Loucy (cell line): ENCODE data around the gene LAIR2.

Experiments
- H2AFZ ChIP-seq: fragments of 200-600 bp; sonication (generic); 2 replicates; pipeline ENCODE4 v1.6.0; 2016; ENCODE audit warnings: antibody characterized with exemption, mild to moderate bottlenecking, low read length, moderate library complexity
- H3F3A ChIP-seq: fragments of 200-600 bp; 2 replicates; pipeline ENCODE4 v1.6.0; 2016; ENCODE audit warnings: antibody characterized with exemption, low read depth, mild to moderate bottlenecking
- H3K27me3 ChIP-seq: fragments of 200-600 bp; sonication (generic); 2 replicates; pipeline ENCODE4 v1.6.1; 2014; ENCODE audit warnings: low read length, mild to moderate bottlenecking; ENCODE audit not compliant: insufficient read depth, poor library complexity, severe bottlenecking
- H3K36me3 ChIP-seq: fragments of 200-600 bp; sonication (generic); 2 replicates; pipeline ENCODE4 v1.6.1; 2016; ENCODE audit warnings: low read length; ENCODE audit not compliant: insufficient read depth
- H3K4me1 ChIP-seq: fragments of 200-600 bp; sonication (generic); 2 replicates; pipeline ENCODE4 v1.5.1; 2014; ENCODE audit warnings: low read length, mild to moderate bottlenecking; ENCODE audit not compliant: insufficient read depth, poor library complexity, severe bottlenecking
- H3K4me2 ChIP-seq: fragments of 200-600 bp; sonication (generic); 2 replicates; pipeline ENCODE4 v1.6.0; 2014; ENCODE audit warnings: antibody characterized with exemption, low read length, low read depth, mild to moderate bottlenecking; ENCODE audit not compliant: poor library complexity, severe bottlenecking
- H3K4me3 ChIP-seq: fragments of 200-600 bp; sonication (generic); 2 replicates; pipeline ENCODE4 v1.5.1; 2014; ENCODE audit warnings: low read length, mild to moderate bottlenecking, mixed read lengths; ENCODE audit not compliant: poor library complexity, severe bottlenecking
- H3K79me2 ChIP-seq: fragments of 200-600 bp; sonication (generic); 2 replicates; pipeline ENCODE4 v1.6.1; 2014; ENCODE audit warnings: low read length; ENCODE audit not compliant: insufficient read depth
- H3K9ac ChIP-seq: fragments of 200-600 bp; sonication (generic); 2 replicates; pipeline ENCODE4 v1.6.0; 2014; ENCODE audit warnings: mild to moderate bottlenecking, low read depth, low read length, moderate library complexity; ENCODE audit not compliant: poor library complexity, severe bottlenecking
- H3K9me2 ChIP-seq: fragments of 200-600 bp; sonication (generic); replicated peaks from 2 replicates; pipeline ENCODE4 v1.6.1; 2016; ENCODE audit warnings: low read depth, low read length, mixed read lengths
- H3K9me3 ChIP-seq: fragments of 200-600 bp; sonication (generic); 2 replicates; pipeline ENCODE4 v1.6.1; 2014; ENCODE audit warnings: mild to moderate bottlenecking, antibody characterized with exemption, low read length, low read depth; ENCODE audit not compliant: insufficient read depth
- H4K20me1 ChIP-seq: fragments of 200-600 bp; sonication (generic); 2 replicates; pipeline ENCODE4 v1.6.0; 2014; ENCODE audit warnings: antibody characterized with exemption, low read length, mild to moderate bottlenecking; ENCODE audit not compliant: insufficient read depth, poor library complexity, severe bottlenecking
- EZH2phosphoT487 ChIP-seq: fragments of 200-600 bp; IDR thresholded peaks from 2 replicates; pipeline ENCODE4 v1.6.1; 2018; ENCODE audit warnings: antibody characterized with exemption, mild to moderate bottlenecking, moderate library complexity, borderline replicate concordance
- TF ChIP-seq, protein P1 (sequence below): fragments of 200-600 bp; sonication (generic); conservative IDR thresholded peaks from 2 replicates; pipeline ENCODE4 v1.5.1; 2014; ENCODE audit warnings: mild to moderate bottlenecking, antibody characterized with exemption, low read length

LAIR2 gene

DNA sequence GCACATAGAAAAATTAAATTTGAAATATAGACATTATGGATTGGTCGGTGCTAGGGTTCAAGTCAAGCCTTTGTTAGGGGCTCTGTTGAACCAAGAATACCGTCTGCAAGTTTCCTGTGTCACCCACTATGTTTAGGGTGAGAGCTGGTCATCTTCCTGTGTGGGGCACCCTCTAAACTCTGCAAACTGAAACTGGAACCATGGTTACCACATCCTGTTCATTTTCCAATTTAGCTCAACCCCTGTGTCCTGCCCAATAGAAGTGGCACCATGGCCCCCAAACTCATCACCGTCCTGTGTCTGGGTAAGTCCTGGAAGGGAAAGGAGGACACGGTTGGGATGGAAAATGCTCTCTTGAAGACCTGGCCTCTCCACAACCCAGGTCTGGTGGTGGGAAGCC, 29.9 kb downstream of the LAIR2 start:
- Histone ChIP-seq H4K20me1 (no peaks in the 10 kb centered on the region), H3K9me2 (no peaks in the 10 kb centered on the region), H3F3A (no peaks in the 10 kb centered on the region), H3K9me3 (no peaks in the 10 kb centered on the region), H3K27me3 (no peaks in the 10 kb centered on the region), H3K4me3 (peak overlapping the region; percentile 81), H3K4me2 (peak overlapping the region; percentile 94), H3K36me3 (peaks cover 9% of the 10 kb centered on the region; the same call in 1 of the 2 replicates), H3K79me2 (peaks cover 49% of the 10 kb centered on the region), H2AFZ (no peak overlapping the region; the same call in 1 of the 2 replicates), H3K9ac (peak overlapping the region; percentile 88), H3K4me1 (peaks cover 77% of the 10 kb centered on the region)
- TF ChIP-seq EZH2phosphoT487: no peak
- TF ChIP-seq, protein P1, sequence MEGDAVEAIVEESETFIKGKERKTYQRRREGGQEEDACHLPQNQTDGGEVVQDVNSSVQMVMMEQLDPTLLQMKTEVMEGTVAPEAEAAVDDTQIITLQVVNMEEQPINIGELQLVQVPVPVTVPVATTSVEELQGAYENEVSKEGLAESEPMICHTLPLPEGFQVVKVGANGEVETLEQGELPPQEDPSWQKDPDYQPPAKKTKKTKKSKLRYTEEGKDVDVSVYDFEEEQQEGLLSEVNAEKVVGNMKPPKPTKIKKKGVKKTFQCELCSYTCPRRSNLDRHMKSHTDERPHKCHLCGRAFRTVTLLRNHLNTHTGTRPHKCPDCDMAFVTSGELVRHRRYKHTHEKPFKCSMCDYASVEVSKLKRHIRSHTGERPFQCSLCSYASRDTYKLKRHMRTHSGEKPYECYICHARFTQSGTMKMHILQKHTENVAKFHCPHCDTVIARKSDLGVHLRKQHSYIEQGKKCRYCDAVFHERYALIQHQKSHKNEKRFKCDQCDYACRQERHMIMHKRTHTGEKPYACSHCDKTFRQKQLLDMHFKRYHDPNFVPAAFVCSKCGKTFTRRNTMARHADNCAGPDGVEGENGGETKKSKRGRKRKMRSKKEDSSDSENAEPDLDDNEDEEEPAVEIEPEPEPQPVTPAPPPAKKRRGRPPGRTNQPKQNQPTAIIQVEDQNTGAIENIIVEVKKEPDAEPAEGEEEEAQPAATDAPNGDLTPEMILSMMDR: no peak

DNA sequence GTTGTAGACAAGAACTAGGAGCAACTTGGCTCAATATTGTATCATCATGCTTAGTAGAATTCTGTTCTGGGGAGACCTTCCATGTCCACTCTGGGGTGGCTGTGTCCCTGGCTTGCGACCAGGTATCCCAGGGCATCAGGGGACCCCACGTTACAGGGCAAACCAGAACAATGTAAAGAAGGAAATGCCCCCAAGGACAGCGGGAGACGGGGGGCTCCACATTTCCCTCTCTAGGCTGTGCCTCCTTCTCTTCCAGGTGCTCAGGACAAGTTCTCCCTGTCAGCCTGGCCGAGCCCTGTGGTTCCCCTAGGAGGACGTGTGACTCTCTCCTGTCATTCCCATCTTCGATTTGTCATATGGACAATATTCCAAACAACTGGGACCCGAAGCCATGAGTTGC, 30.8 kb downstream of the LAIR2 start:
- H4K20me1 ChIP-seq: no peaks in the 10 kb centered on the region

DNA sequence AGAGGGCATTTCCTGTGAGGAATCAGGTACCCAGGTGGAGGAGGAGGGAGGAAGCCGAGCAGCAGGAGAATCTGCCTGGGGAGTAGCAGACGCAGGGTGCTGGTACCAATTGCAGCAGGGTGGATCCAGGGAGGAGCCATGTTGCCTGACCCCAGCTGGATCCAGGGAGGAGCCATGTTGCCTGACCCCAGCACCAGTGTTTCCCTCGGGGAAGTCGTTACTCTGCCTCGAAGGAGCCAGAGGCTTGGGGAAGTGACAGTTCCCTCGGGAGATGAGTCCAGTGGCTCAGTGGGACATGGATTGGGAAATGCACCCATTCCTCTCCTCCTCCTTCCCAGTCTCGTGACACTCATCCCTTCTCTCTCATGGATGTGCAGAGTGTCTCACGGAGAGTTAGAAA, 31.5 kb downstream of the LAIR2 start:
- Histone ChIP-seq H3K27me3 (no peaks in the 10 kb centered on the region), H3K9me2 (no peaks in the 10 kb centered on the region), H3K79me2 (peaks cover 49% of the 10 kb centered on the region), H2AFZ (no peak overlapping the region), H3K4me2 (peak overlapping the region; percentile 94), H4K20me1 (no peaks in the 10 kb centered on the region), H3K4me1 (peaks cover 76% of the 10 kb centered on the region), H3K36me3 (peaks cover 9% of the 10 kb centered on the region; the same call in 1 of the 2 replicates), H3K9me3 (no peaks in the 10 kb centered on the region), H3K9ac (peak overlapping the region; percentile 88), H3F3A (no peaks in the 10 kb centered on the region), H3K4me3 (peak overlapping the region; percentile 81)
- TF ChIP-seq EZH2phosphoT487: no peak
- TF ChIP-seq, protein P1: no peak

More for the DNA sequence above, 30.8 kb downstream of the LAIR2 start:
- peaks cover 49% of the 10 kb centered on the region for H3K79me2 ChIP-seq
- H3K9me2 ChIP-seq: no peaks in the 10 kb centered on the region
- TF ChIP-seq, protein P1: no peak
- TF ChIP-seq EZH2phosphoT487: no peak
- H3K4me3 ChIP-seq: peak overlapping the region; percentile 81
- H2AFZ ChIP-seq: no peak overlapping the region
- H3K27me3 ChIP-seq: no peaks in the 10 kb centered on the region
- H3K4me2 ChIP-seq: peak overlapping the region; percentile 94
- no peaks in the 10 kb centered on the region for H3F3A ChIP-seq
- H3K9ac ChIP-seq: peak overlapping the region; percentile 88
- no peaks in the 10 kb centered on the region for H3K9me3 ChIP-seq
- H3K4me1 ChIP-seq: peaks cover 81% of the 10 kb centered on the region
- peaks cover 9% of the 10 kb centered on the region; the same call in 1 of the 2 replicates for H3K36me3 ChIP-seq
